Mucosa of rectum (tissue), 2 donors: Measurements from ENCODE around the gene CBR3.
"Not testable (repeated sequence)": the region's sequence is repeated elsewhere in the genome, so short reads cannot be mapped to it uniquely, and the experiment has no call there.

Experiments
- H3K27ac ChIP-seq, 2 donors: one replicate each; pipeline ENCODE4 v1.7.0; 2013; ENCODE audit warnings: inconsistent platforms in 2 of 2, low read depth in 2 of 2, low read length in 2 of 2
- H3K27me3 ChIP-seq, 2 donors: one replicate each; pipeline ENCODE4 v1.7.0; 2013; ENCODE audit warnings: low read length in 2 of 2; ENCODE audit not compliant: control insufficient read depth in 2 of 2, insufficient read depth in 2 of 2
- H3K36me3 ChIP-seq, 2 donors: one replicate each; pipeline ENCODE4 v1.7.0; 2013; ENCODE audit warnings: low read length in 2 of 2; ENCODE audit not compliant: control insufficient read depth in 2 of 2, insufficient read depth in 2 of 2
- H3K4me1 ChIP-seq, 2 donors: one replicate each; pipeline ENCODE4 v1.7.0; 2013; ENCODE audit warnings: low read length in 2 of 2, mild to moderate bottlenecking in 1 of 2; ENCODE audit not compliant: control insufficient read depth in 2 of 2, insufficient read depth in 2 of 2
- H3K4me3 ChIP-seq, 2 donors: one replicate each; pipeline ENCODE4 v1.7.0; 2013; ENCODE audit warnings: low read length in 2 of 2
- H3K9ac ChIP-seq, 2 donors: one replicate each; pipeline ENCODE4 v1.7.0; 2013; ENCODE audit warnings: low read length in 2 of 2, low read depth in 1 of 2, mild to moderate bottlenecking in 1 of 2
- H3K9me3 ChIP-seq, 2 donors: one replicate each; pipeline ENCODE4 v1.7.0; 2013; ENCODE audit warnings: low read length in 2 of 2; ENCODE audit not compliant: control insufficient read depth in 2 of 2
- donor health status: healthy.
- donor health status: Normal muscosa, but diverticular disease.

The CBR3 gene

DNA sequence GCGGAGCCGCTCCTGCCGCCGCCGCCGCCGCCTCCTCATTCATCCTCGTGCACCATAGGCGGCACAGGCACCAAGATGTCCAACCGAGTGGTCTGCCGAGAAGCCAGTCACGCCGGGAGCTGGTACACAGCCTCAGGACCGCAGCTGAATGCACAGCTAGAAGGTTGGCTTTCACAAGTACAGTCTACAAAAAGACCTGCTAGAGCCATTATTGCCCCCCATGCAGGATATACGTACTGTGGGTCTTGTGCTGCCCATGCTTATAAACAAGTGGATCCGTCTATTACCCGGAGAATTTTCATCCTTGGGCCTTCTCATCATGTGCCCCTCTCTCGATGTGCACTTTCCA lies 4.5 kb upstream of the CBR3 start:
- not testable (repeated sequence) for H3K27me3 ChIP-seq, H3K9me3 ChIP-seq, H3K9ac ChIP-seq, H3K27ac ChIP-seq, H3K36me3 ChIP-seq
- peaks cover 10 to 19% of the 10 kb centered on the region in 2 donors for H3K4me1 ChIP-seq
- peak overlapping the region in 1 of 2 donors; percentile 15 for H3K4me3 ChIP-seq

- H3K9me3 ChIP-seq, H3K4me3 ChIP-seq, H3K9ac ChIP-seq, H3K27ac ChIP-seq, H3K27me3 ChIP-seq, H3K36me3 ChIP-seq: not testable (repeated sequence)
- peaks cover 10 to 19% of the 10 kb centered on the region in 2 donors for H3K4me1 ChIP-seq
These were observed 4.0 kb upstream of the CBR3 start for GRCh38 chr21:36130839-36131238.

- no peak overlapping the region for H3K9ac ChIP-seq
- H3K36me3 ChIP-seq: no peaks in the 10 kb centered on the region
- no peak overlapping the region for H3K4me3 ChIP-seq
- peaks cover 13 to 15% of the 10 kb centered on the region in 2 donors for H3K4me1 ChIP-seq
- no peak overlapping the region for H3K27ac ChIP-seq
- H3K27me3 ChIP-seq: no peaks in the 10 kb centered on the region
- H3K9me3 ChIP-seq: no peaks in the 10 kb centered on the region
These were observed 2.2 kb upstream of the CBR3 start for GRCh38 chr21:36132696-36133095.

DNA sequence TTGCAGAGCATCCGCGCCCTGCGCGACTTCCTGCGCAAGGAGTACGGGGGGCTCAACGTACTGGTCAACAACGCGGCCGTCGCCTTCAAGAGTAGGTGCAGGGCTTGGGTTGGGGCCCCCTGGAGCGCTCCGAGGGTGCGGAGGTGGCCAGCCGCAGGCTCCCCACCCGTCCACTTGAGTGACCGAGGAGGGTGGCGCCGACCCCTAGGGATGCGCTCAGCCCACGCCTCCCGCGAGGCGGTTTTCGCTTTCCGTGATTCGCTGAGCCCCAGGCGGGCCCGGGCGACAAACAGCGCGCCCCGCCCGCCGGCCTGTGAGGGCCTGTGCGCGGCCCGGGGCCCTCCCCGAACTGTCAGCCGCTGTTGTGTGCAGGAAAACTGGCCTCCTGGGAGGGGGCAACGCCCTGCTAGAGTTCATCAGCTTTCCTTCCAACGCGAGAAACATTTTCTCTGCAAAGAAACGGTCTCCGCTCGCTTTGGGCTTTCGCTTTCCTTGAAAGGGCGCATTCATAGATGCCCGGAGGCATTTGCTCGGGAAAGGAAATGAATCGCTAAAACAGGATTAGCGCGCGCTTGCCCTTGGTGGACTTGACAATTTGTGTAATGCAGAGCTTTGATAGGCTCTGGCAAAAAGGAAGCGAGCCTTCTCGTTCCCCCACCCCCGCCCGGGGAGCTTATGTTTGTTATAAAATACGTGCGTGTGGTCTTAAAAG lies 668 bp downstream of the CBR3 start:
- peaks cover 13 to 15% of the 10 kb centered on the region in 2 donors for H3K4me1 ChIP-seq
- no peaks in the 10 kb centered on the region for H3K36me3 ChIP-seq
- H3K9ac ChIP-seq: peak overlapping the region; percentile 58 to 66
- H3K27ac ChIP-seq: peak overlapping the region; percentile 75 to 88
- no peaks in the 10 kb centered on the region for H3K9me3 ChIP-seq
- peak overlapping the region; percentile 69 to 83 for H3K4me3 ChIP-seq
- H3K27me3 ChIP-seq: no peaks in the 10 kb centered on the region

DNA sequence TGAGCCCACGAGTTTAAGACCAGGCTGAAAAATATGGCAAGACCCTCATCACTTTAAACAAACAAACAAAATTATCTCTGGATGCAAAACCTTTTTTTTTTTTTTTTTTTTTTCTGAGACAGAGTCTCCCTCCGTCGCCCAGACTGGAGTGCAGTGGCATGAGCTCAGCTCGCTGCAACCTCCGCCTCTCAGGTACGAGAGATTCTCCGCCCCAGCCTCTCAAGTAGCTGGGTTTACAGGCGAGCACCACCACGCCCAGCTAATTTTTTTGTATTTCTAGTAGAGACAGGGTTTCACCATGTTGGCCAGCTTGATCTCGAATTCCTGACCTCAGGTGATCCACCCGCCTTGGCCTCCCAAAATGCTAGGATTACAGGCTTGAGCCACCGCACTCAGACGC lies 4.9 kb downstream of the CBR3 start:
- H3K4me3 ChIP-seq, H3K27me3 ChIP-seq, H3K9ac ChIP-seq, H3K9me3 ChIP-seq, H3K36me3 ChIP-seq, H3K27ac ChIP-seq: not testable (repeated sequence)
- peaks cover 15 to 19% of the 10 kb centered on the region in 2 donors for H3K4me1 ChIP-seq

DNA sequence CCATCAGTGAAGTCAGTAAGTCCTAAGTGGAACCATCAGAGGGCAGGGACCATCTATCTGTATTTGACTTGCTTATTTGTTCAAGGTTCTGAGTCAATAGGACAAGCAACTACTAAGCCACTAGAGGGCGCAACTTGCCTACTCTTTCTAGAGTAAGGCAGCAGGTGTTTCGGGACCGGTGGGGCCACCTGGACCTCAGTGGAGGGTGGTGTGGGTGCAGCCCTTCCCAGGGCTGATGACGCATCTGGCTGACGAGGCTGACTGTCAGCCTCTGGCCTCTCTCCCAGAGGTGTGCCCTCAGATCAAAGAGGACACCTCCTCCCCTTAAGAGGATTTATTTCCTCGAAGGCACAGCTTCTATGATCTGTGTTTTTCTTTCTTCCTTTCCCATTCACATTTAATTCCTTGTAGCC lies 6.6 kb downstream of the CBR3 start:
- Histone ChIP-seq H3K4me3 (peak overlapping the region in 1 of 2 donors; percentile 15), H3K27ac (peak overlapping the region; percentile 91 to 93), H3K36me3 (peaks cover 0 to 3% of the 10 kb centered on the region in 2 donors), H3K4me1 (peaks cover 8 to 11% of the 10 kb centered on the region in 2 donors), H3K27me3 (no peaks in the 10 kb centered on the region), H3K9me3 (no peaks in the 10 kb centered on the region), H3K9ac (peak overlapping the region; percentile 53 to 57)

DNA sequence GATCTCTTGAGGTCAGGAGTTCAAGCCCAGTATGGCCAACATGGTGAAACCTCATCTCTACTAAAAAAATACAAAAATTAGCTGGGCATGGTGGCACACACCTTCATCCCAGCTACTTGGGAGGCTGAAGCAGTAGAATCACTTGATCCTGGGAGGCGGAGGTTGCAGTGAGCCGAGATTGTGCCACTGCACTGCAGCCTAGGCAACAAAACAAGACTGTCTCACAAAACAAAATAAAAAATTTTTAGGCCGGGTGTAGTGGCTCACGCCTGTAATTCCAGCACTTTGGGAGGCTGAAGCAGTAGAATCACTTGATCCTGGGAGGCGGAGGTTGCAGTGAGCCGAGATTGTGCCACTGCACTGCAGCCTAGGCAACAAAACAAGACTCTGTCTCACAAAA lies 9.4 kb downstream of the CBR3 start:
- not testable (repeated sequence) for H3K27ac ChIP-seq, H3K9me3 ChIP-seq, H3K9ac ChIP-seq, H3K36me3 ChIP-seq, H3K4me3 ChIP-seq, H3K27me3 ChIP-seq
- H3K4me1 ChIP-seq: peaks cover 8 to 11% of the 10 kb centered on the region in 2 donors

- Histone ChIP-seq H3K27ac (no peak overlapping the region), H3K4me1 (peaks cover 12% of the 10 kb centered on the region in 2 donors), H3K9ac (no peak overlapping the region), H3K36me3 (peaks cover 0 to 3% of the 10 kb centered on the region in 2 donors), H3K4me3 (no peak overlapping the region), H3K27me3 (no peaks in the 10 kb centered on the region), H3K9me3 (no peaks in the 10 kb centered on the region)
These were observed 10.4 kb downstream of the CBR3 start for GRCh38 chr21:36145259-36145658.

DNA sequence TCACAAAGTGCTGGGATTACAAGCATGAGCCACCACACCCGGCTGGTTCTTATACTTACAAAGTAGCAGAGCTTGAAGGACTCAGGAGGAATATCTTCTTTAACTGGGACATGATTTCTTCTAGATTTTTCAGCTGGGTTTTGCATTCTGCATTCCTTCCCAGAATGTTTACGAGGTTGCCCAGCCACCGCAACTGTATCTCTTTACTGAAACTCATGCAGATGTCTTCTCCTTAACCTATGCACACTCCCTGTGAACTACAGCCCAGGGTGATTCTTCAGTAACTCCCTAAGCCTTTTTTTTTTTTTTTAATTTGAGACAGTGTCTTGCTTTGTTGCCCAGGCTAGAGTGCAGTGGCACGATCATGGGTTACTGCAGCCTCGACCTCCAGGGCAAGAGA lies 13.0 kb downstream of the CBR3 start:
- Histone ChIP-seq H3K4me1 (peaks cover 5 to 9% of the 10 kb centered on the region in 2 donors), H3K36me3 (peaks cover 0 to 3% of the 10 kb centered on the region in 2 donors), H3K27me3 (no peaks in the 10 kb centered on the region), H3K9me3 (no peaks in the 10 kb centered on the region), H3K4me3 (no peak overlapping the region), H3K27ac (no peak overlapping the region), H3K9ac (no peak overlapping the region)

- peaks cover 8 to 9% of the 10 kb centered on the region in 2 donors for H3K4me1 ChIP-seq
- no peak overlapping the region for H3K27ac ChIP-seq
- no peaks in the 10 kb centered on the region for H3K9me3 ChIP-seq
- no peaks in the 10 kb centered on the region for H3K27me3 ChIP-seq
- H3K36me3 ChIP-seq: peaks cover 0 to under 1% of the 10 kb centered on the region in 2 donors
- no peak overlapping the region for H3K4me3 ChIP-seq
- H3K9ac ChIP-seq: no peak overlapping the region
These were observed 14.0 kb downstream of the CBR3 start for GRCh38 chr21:36148886-36149285.
